Fibroblast of pulmonary artery (primary cell): ENCODE data around the gene ASTN1.

Experiments used
- DNase-seq: peaks from one replicate; pipeline ENCODE4 v3.0.0-alpha.2; 2010; ENCODE audit warnings: low read depth
- H3K4me3 ChIP-seq: replicated peaks from 2 replicates; pipeline ENCODE4 v1.5.1; 2011; ENCODE audit warnings: low read depth, mild to moderate bottlenecking, control low read depth, low read length, moderate library complexity
- TF ChIP-seq, protein P1 (sequence below): IDR thresholded peaks from 2 replicates; pipeline ENCODE4 v1.5.1; 2011; ENCODE audit warnings: mild to moderate bottlenecking, control low read depth, low read length, inconsistent platforms; ENCODE audit errors: missing control alignments

Gene ASTN1

GRCh38 chr1:177053648-177054047, 110.9 kb downstream of the ASTN1 start:
- TF ChIP-seq, protein P1, sequence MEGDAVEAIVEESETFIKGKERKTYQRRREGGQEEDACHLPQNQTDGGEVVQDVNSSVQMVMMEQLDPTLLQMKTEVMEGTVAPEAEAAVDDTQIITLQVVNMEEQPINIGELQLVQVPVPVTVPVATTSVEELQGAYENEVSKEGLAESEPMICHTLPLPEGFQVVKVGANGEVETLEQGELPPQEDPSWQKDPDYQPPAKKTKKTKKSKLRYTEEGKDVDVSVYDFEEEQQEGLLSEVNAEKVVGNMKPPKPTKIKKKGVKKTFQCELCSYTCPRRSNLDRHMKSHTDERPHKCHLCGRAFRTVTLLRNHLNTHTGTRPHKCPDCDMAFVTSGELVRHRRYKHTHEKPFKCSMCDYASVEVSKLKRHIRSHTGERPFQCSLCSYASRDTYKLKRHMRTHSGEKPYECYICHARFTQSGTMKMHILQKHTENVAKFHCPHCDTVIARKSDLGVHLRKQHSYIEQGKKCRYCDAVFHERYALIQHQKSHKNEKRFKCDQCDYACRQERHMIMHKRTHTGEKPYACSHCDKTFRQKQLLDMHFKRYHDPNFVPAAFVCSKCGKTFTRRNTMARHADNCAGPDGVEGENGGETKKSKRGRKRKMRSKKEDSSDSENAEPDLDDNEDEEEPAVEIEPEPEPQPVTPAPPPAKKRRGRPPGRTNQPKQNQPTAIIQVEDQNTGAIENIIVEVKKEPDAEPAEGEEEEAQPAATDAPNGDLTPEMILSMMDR = no peak

DNA sequence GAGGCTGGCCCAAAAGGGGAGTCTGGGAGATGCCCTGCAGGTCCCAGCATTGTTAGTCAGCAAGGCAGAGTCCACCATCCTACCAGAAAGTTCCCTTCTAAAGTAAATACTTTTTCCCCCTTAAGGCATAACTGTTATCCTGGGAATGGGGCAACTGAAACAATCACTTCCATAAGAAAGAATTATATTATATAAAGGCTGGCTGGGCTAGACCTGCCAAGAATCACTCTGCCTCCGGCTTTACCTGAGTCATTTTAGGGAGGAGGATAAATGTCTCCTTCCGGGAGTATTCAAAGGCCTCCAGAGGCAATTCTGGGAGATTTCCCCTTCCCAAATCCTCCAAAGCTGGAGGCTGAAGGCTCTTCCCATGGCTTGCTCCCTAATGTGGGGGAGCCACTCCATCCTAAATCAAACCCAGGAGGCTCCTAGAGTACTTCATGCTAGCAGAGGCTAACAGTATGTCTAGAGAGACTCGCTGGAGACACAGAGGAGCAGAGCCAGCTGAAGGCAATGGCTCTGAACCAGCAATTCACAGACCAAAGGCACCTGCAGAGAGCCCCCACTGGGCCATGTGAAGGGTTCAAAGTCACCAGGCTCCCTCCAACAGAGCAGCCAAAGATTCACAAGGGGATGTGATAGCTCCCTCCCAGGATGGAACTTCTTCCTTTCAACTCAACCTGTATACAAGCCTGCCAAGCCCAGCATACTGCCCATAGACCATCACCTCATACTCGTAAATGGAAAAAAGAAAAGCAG, 116.0 kb downstream of the ASTN1 start:
- H3K4me3 ChIP-seq = no peak overlapping the region
- TF ChIP-seq, protein P1 = no peak
- DNase-seq = no peak

More at GRCh38 chr1:177053648-177054047, 110.9 kb downstream of the ASTN1 start:
- no peak for DNase-seq
- H3K4me3 ChIP-seq = no peak overlapping the region

GRCh38 chr1:177045151-177045550, 119.4 kb downstream of the ASTN1 start:
- DNase-seq = no peak
- TF ChIP-seq, protein P1 = no peak
- H3K4me3 ChIP-seq = no peak overlapping the region

- TF ChIP-seq, protein P1 = no peak
- no peak for DNase-seq
- no peak overlapping the region for H3K4me3 ChIP-seq
These were observed 120.1 kb downstream of the ASTN1 start for GRCh38 chr1:177044390-177044789.

GRCh38 chr1:177043597-177043996, 120.9 kb downstream of the ASTN1 start:
- TF ChIP-seq, protein P1 = no peak

DNA sequence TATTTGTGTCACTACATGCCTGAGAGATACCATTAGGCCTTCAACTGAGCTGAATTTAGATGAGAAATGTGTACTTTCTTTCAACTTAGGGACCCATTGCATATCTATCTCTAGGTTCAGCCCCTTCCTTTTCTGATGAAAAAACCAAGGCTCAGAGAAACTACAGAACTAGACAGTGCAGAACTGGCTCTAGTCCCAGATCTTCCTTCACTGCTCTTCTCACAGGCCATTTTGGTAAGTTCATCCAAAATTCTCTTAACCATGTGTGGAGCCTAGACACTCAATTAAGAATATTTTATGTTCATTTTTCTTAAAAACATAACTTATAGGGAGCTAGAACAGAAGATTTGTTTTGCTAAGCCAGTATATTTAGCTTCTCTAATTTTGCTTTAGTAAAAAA, 128.9 kb downstream of the ASTN1 start:
- no peak overlapping the region for H3K4me3 ChIP-seq
- TF ChIP-seq, protein P1 = no peak
- DNase-seq = no peak

More at GRCh38 chr1:177043597-177043996, 120.9 kb downstream of the ASTN1 start:
- no peak for DNase-seq
- H3K4me3 ChIP-seq = no peak overlapping the region

DNA sequence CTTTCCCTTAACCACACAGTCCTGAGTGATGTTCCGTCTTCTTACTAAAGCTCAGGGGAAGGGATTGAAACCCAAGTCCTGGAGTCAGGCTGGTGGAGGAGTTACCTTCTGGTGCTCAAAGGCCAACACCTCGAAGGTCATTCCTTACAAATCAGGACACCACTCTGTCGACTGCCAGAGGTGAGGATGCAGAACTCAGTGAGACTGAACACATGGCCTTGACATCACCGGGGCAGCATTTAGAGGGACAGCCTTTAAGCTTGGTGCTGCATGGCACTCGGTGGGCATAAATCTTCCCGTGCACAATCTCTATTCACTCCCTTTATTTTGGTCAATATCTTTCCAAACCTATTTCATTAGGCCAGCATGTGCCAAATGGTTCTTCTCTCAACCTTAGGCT, 130.9 kb downstream of the ASTN1 start:
- H3K4me3 ChIP-seq = no peak overlapping the region
- TF ChIP-seq, protein P1 = no peak

More for the DNA sequence above, 130.9 kb downstream of the ASTN1 start:
- no peak for DNase-seq
